Panc1 (cell line): Measurements from ENCODE around the gene MEIS3. TPM values are rescaled to one million over a fixed set of nuclear protein-coding genes. Genes with fewer than 3 reads are reported as not detected.

ENCODE experiments used
- ATAC-seq: fragments of 200-7000 bp; cut with Tn5 transposase; 2 replicates; pipeline ENCODE4 v1.9.1; 2020; ENCODE audit warnings: mild to moderate bottlenecking, moderate library complexity
- BruUV-seq: library from RNA; stranded (reverse); fragments of 400-500 nt; replicated peaks from 2 replicates; lab custom pipeline; 2021; lab: Mats Ljungman, UMichigan
- CTCF ChIA-PET: fragments of 300-600 bp; sonication (Branson Sonifier 250); formaldehyde crosslinking; loops from one replicate; lab custom pipeline; 2022; ENCODE audit warnings: antibody characterized with exemption; lab: Charles Lee
- POLR2A ChIA-PET: fragments of 300-600 bp; sonication (Branson Sonifier 250); formaldehyde crosslinking; loops from one replicate; lab custom pipeline; 2022; ENCODE audit warnings: antibody characterized with exemption; lab: Charles Lee
- DNase-seq: peaks from one replicate; pipeline ENCODE4 v3.0.0-alpha.2; 2010; ENCODE audit warnings: low read depth, low spot score
- H3K27ac ChIP-seq: 2 replicates; pipeline ENCODE4 v1.5.1; 2011; ENCODE audit warnings: mild to moderate bottlenecking, low read length, inconsistent platforms
- H3K27me3 ChIP-seq: fragments of 200-500 bp; sonication (Bioruptor generic); 2 replicates; pipeline ENCODE4 v1.6.0; 2014; ENCODE audit warnings: low read length, inconsistent platforms; ENCODE audit not compliant: control insufficient read depth, insufficient read depth
- H3K36me3 ChIP-seq: fragments of 200-500 bp; sonication (Bioruptor generic); 2 replicates; pipeline ENCODE4 v1.5.1; 2014; ENCODE audit warnings: inconsistent platforms, mild to moderate bottlenecking, low read length, moderate library complexity; ENCODE audit not compliant: control insufficient read depth, insufficient read depth
- H3K4me1 ChIP-seq: 2 replicates; pipeline ENCODE4 v1.5.1; 2011; ENCODE audit warnings: inconsistent platforms, mild to moderate bottlenecking, low read length, moderate library complexity; ENCODE audit not compliant: control insufficient read depth, insufficient read depth
- H3K4me3 ChIP-seq, 2 experiments: 2 replicates each; pipeline ENCODE4 v1.5.1; 2011 to 2012; ENCODE audit warnings: low read depth in 2 of 2, low read length in 2 of 2, mild to moderate bottlenecking in 2 of 2, inconsistent platforms in 1 of 2, moderate library complexity in 1 of 2
- H3K9me3 ChIP-seq: fragments of 200-500 bp; sonication (Bioruptor generic); 2 replicates; pipeline ENCODE4 v1.5.1; 2014; ENCODE audit warnings: low read depth, mild to moderate bottlenecking, inconsistent platforms, low read length, moderate library complexity; ENCODE audit not compliant: control insufficient read depth, insufficient read depth
- POLR2AphosphoS5 ChIP-seq: IDR thresholded peaks from 2 replicates; pipeline ENCODE4 v1.6.1; 2012; ENCODE audit warnings: mild to moderate bottlenecking, low read depth, low read length, moderate library complexity
- SIN3A ChIP-seq: IDR thresholded peaks from 2 replicates; pipeline ENCODE4 v1.6.1; 2012; ENCODE audit warnings: low read depth, mild to moderate bottlenecking, low read length, moderate library complexity, borderline replicate concordance; ENCODE audit not compliant: insufficient read depth
- TCF7L2 ChIP-seq: IDR thresholded peaks from 2 replicates; pipeline ENCODE4 v1.6.1; 2011; ENCODE audit warnings: mild to moderate bottlenecking, low read depth, low read length, inconsistent platforms
- in situ Hi-C: cut with HindIII; loops from 2 replicates; pipeline ENCODE4 v1.10.0; 2016; ENCODE audit warnings: low sequenced_read_pairs, low pct_unique_long_range_greater_than_20kb
- intact Hi-C: fragments of 100-400 bp; cut with micrococcal nuclease; formaldehyde crosslinking; loops from one replicate; pipeline ENCODE4 v1.10.0; 2022; ENCODE audit not compliant: unreplicated experiment
- total RNA-seq: library from RNA; stranded (reverse); gene quantifications from one replicate; pipeline ENCODE4 v1.2.1, GENCODE V29; 2021; ENCODE audit not compliant: unreplicated experiment
- TF ChIP-seq, protein P1 (sequence below), 2 experiments: IDR thresholded peaks; 2 replicates each; pipeline ENCODE4 v1.6.1; 2011 to 2012; ENCODE audit warnings: low read depth in 2 of 2, control low read depth in 1 of 2, low read length in 1 of 2, mild to moderate bottlenecking in 1 of 2, moderate library complexity in 1 of 2; ENCODE audit not compliant: insufficient read depth in 1 of 2
- TF ChIP-seq, protein P2 (sequence below): fragments of 450-650 bp; IDR thresholded peaks from 2 replicates; pipeline ENCODE4 v1.5.1; 2017; ENCODE audit warnings: mild to moderate bottlenecking

The MEIS3 gene
- total RNA-seq, 1 experiment from 2014 or later = 11.3 TPM

DNA sequence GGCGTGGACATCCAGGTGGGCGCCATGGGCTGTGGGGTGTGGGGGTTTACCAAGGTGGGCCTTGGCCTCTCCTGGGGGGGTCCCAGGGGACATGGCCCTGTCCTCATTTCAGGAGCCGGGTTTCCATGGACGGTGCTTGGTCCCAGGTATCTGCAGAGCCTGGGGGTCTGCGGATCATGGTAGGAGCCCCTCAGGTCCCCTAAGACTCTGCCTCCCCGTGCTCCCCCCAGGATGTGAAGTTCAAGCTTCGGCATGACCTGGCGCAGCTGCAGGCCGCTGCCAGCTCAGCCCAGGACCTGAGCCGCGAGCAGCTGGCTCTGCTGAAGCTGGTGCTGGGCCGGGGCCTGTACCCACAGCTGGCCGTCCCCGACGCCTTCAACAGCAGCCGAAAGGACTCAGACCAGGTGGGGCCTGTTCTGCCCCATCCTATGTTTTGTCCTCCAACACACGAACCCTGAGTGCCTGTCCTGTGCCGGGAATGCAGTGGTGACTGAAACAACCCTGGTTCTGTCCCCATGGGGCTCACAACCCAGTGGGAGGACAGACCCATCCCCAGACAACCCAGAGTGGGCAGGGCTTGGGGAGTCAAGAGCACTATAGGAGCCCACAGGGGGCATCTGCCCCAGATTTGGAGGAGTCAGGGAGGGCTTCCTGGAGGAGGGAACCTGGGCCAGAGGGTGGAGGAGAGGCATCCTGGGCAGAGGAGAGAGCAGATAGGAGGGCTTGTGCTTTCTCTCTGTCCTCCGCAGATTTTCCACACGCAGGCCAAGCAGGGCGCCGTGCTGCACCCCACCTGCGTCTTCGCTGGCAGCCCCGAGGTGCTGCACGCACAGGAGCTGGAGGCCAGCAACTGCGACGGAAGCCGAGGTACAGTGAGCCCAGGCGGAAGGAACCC, 43.4 kb downstream of the MEIS3 start:
- Histone ChIP-seq H3K27ac (no peak overlapping the region), H3K4me1 (no peaks in the 10 kb centered on the region), H3K27me3 (no peaks in the 10 kb centered on the region), H3K36me3 (no peaks in the 10 kb centered on the region; the same call in 1 of the 2 replicates), H3K9me3 (no peaks in the 10 kb centered on the region), H3K4me3 (no peak overlapping the region)
- no peak for DNase-seq
- POLR2A ChIA-PET = no interaction called here
- TF ChIP-seq, protein P1, sequence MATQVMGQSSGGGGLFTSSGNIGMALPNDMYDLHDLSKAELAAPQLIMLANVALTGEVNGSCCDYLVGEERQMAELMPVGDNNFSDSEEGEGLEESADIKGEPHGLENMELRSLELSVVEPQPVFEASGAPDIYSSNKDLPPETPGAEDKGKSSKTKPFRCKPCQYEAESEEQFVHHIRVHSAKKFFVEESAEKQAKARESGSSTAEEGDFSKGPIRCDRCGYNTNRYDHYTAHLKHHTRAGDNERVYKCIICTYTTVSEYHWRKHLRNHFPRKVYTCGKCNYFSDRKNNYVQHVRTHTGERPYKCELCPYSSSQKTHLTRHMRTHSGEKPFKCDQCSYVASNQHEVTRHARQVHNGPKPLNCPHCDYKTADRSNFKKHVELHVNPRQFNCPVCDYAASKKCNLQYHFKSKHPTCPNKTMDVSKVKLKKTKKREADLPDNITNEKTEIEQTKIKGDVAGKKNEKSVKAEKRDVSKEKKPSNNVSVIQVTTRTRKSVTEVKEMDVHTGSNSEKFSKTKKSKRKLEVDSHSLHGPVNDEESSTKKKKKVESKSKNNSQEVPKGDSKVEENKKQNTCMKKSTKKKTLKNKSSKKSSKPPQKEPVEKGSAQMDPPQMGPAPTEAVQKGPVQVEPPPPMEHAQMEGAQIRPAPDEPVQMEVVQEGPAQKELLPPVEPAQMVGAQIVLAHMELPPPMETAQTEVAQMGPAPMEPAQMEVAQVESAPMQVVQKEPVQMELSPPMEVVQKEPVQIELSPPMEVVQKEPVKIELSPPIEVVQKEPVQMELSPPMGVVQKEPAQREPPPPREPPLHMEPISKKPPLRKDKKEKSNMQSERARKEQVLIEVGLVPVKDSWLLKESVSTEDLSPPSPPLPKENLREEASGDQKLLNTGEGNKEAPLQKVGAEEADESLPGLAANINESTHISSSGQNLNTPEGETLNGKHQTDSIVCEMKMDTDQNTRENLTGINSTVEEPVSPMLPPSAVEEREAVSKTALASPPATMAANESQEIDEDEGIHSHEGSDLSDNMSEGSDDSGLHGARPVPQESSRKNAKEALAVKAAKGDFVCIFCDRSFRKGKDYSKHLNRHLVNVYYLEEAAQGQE (IDR thresholded peaks at IDR 0.05; ENCODE audit: insufficient read depth in 1 of 2, low read depth in 2 of 2, low read length in 1 of 2) = no peak
- no peak for TF ChIP-seq POLR2AphosphoS5
- no peak for TF ChIP-seq TCF7L2
- TF ChIP-seq SIN3A = no peak
- no peak for ATAC-seq
- no TSS peak for BruUV-seq
- intact Hi-C loops (no loop called here), in situ Hi-C loops (no loop called here)
- CTCF ChIA-PET = no interaction called here

DNA sequence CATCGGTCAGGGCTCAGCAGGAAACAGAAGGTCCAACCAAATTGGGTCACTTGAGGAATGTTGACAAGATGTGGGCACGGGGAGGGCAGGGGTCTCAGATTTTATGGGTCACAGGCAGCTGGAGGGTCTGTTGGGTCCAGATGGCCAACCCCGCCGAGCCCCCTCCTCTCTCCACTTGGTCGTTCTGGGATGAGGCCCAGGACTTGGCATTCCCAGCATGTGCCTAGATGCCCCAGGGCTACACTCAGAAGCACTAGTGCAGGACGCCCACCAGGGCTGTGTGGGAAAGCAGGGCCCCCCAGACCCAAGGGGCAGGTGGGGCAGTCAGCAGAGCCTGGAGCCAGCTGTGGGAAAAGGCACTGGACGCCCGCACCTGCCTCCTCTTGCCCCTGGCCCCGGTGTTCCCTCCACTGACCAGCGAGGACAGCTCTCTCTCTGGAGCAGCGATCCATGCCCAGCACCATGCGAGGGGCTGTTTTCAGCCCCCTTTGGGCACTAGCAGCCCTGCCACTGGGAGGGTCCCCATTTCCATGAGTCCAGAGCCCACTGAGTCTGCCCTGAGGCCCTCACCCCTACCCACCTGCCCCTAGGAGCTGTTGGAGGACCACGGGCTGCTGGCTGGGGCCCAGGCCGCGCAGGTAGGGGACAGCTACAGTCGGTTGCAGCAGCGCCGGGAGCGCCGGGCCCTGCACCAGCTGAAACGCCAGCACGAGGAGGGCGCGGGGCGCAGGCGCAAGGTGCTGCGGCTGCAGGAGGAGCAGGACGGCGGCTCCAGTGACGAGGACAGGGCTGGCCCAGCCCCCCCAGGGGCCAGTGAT, 44.2 kb downstream of the MEIS3 start:
- no peak overlapping the region for H3K27ac ChIP-seq
- intact Hi-C loops = no loop called here

More for the DNA sequence above, 44.2 kb downstream of the MEIS3 start:
- DNase-seq (no peak), ATAC-seq (no peak)
- POLR2A ChIA-PET = interaction anchor here (0.6 kb wide), 1 partner anchor 8 kb away, joined by 5 read pairs; no protein-coding TSS in a partner anchor
- in situ Hi-C loops = no loop called here
- TF ChIP-seq POLR2AphosphoS5 (no peak), SIN3A (no peak), TCF7L2 (no peak)
- TF ChIP-seq, protein P2, sequence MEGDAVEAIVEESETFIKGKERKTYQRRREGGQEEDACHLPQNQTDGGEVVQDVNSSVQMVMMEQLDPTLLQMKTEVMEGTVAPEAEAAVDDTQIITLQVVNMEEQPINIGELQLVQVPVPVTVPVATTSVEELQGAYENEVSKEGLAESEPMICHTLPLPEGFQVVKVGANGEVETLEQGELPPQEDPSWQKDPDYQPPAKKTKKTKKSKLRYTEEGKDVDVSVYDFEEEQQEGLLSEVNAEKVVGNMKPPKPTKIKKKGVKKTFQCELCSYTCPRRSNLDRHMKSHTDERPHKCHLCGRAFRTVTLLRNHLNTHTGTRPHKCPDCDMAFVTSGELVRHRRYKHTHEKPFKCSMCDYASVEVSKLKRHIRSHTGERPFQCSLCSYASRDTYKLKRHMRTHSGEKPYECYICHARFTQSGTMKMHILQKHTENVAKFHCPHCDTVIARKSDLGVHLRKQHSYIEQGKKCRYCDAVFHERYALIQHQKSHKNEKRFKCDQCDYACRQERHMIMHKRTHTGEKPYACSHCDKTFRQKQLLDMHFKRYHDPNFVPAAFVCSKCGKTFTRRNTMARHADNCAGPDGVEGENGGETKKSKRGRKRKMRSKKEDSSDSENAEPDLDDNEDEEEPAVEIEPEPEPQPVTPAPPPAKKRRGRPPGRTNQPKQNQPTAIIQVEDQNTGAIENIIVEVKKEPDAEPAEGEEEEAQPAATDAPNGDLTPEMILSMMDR = no peak
- TF ChIP-seq, protein P1 (IDR thresholded peaks at IDR 0.05; ENCODE audit: insufficient read depth in 1 of 2, low read depth in 2 of 2, low read length in 1 of 2) = no peak
- no peaks in the 10 kb centered on the region; the same call in 1 of the 2 replicates for H3K36me3 ChIP-seq
- no peak overlapping the region for H3K4me3 ChIP-seq
- no peaks in the 10 kb centered on the region for H3K4me1 ChIP-seq
- no TSS peak for BruUV-seq
- no peaks in the 10 kb centered on the region for H3K9me3 ChIP-seq
- CTCF ChIA-PET = no interaction called here
- H3K27me3 ChIP-seq = no peaks in the 10 kb centered on the region
